ENCODE data around the gene CD93.

DNA sequence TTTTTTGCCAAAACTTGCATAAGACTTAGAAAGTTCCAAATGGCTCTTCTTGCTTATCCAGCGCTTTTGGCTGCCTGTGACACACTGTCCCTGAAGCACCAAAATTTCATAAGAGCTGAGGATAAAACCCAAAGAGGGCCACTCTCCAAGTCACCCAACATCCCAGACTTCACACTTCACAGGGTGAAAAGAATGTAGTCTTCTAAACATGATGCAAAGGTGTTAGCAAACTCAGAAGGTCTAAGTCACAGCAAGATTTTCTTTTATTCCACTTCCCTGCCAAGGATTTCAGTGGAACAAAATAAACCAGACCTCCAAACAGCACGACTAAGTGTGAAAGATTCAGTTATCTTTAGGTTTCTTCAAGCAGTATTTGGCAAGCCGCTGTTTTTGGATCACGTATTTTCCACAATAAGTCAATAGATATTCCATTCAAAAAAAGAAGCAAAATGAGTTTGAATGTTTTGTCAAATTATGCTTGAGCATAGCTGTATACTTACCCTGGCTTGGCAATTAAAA, 44.6 kb upstream of the CD93 start:
- TF ChIP-seq, protein P1, sequence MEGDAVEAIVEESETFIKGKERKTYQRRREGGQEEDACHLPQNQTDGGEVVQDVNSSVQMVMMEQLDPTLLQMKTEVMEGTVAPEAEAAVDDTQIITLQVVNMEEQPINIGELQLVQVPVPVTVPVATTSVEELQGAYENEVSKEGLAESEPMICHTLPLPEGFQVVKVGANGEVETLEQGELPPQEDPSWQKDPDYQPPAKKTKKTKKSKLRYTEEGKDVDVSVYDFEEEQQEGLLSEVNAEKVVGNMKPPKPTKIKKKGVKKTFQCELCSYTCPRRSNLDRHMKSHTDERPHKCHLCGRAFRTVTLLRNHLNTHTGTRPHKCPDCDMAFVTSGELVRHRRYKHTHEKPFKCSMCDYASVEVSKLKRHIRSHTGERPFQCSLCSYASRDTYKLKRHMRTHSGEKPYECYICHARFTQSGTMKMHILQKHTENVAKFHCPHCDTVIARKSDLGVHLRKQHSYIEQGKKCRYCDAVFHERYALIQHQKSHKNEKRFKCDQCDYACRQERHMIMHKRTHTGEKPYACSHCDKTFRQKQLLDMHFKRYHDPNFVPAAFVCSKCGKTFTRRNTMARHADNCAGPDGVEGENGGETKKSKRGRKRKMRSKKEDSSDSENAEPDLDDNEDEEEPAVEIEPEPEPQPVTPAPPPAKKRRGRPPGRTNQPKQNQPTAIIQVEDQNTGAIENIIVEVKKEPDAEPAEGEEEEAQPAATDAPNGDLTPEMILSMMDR (conservative IDR thresholded peaks at IDR 0.05; ENCODE audit: low read depth, low read length) = no peak
- TF ChIP-seq EZH2phosphoT487 (IDR thresholded peaks at IDR 0.05; ENCODE audit: borderline replicate concordance, low read length) (no peak), EZH2 (IDR thresholded peaks at IDR 0.05; ENCODE audit: low read length, unreplicated experiment) (no peak)
